NT2/D1 (cell line): ENCODE data around the gene CLSTN2.

Source experiments
- SUZ12 ChIP-seq: IDR thresholded peaks from 2 replicates; pipeline ENCODE4 v1.6.1; 2011; ENCODE audit not compliant: insufficient read length, insufficient read depth; ENCODE audit errors: extremely low read depth
- ZNF274 ChIP-seq: IDR thresholded peaks from 2 replicates; pipeline ENCODE4 v1.6.1; 2011; ENCODE audit warnings: mild to moderate bottlenecking, low read depth, low read length

DNA sequence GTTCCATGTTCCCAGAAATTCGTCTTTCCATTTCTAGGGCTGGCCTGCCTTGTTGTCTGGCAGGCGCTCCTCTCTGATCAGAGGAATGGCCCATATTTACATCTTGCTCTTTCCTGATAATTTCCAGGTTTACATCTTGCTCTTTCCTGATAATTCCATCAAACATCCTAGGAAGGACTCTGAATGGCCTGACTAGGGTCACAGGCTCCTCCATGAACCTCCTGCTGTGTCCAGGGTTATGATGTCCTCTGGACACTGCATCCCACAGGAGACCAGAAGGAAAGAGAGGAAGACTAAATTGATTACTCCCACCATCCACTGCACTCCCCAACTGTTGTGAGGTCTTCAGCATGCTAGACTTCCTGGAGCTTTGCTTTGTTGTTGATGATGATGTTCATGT is 75.4 kb downstream of the CLSTN2 start:
- no peak for TF ChIP-seq ZNF274
- no peak for TF ChIP-seq SUZ12
